Measurements from ENCODE around the gene FOXP1. TPM values are rescaled to one million over a fixed set of nuclear protein-coding genes. Genes with fewer than 3 reads are reported as not detected.
A peak's percentile ranks its signal among the peaks of the same experiment; 100 is the strongest.

The FOXP1 gene
- total RNA-seq, 1 donor from 2014 or later, result 71.3 TPM

GRCh38 chr3:71400986-71401451 is 182.5 kb downstream of the FOXP1 start:
- peaks cover 7% of the 10 kb centered on the region for H3K4me1 Mint-ChIP-seq (ENCODE audit: unreplicated experiment)
- H3K36me3 Mint-ChIP-seq (ENCODE audit: low read depth, unreplicated experiment), result no peaks in the 10 kb centered on the region
- no peak for DNase-seq (ENCODE audit: low spot score)
- TF ChIP-seq CTCF (IDR thresholded peaks at IDR 0.05; ENCODE audit: unreplicated experiment), result no peak
- no peak overlapping the region for H3K4me3 Mint-ChIP-seq (ENCODE audit: unreplicated experiment)
- H3K27me3 Mint-ChIP-seq (ENCODE audit: unreplicated experiment), result peaks cover 2% of the 10 kb centered on the region
- H3K27ac Mint-ChIP-seq (ENCODE audit: unreplicated experiment), result no peak overlapping the region
- H3K9me3 Mint-ChIP-seq (ENCODE audit: unreplicated experiment), result no peaks in the 10 kb centered on the region

GRCh38 chr3:71399478-71399877 is 184.1 kb downstream of the FOXP1 start:
- TF ChIP-seq CTCF (IDR thresholded peaks at IDR 0.05; ENCODE audit: unreplicated experiment), result no peak
- Mint-ChIP-seq H3K36me3 (ENCODE audit: low read depth, unreplicated experiment) (no peaks in the 10 kb centered on the region), H3K27me3 (ENCODE audit: unreplicated experiment) (no peaks in the 10 kb centered on the region), H3K4me3 (ENCODE audit: unreplicated experiment) (no peak overlapping the region), H3K4me1 (ENCODE audit: unreplicated experiment) (peaks cover 11% of the 10 kb centered on the region), H3K27ac (ENCODE audit: unreplicated experiment) (no peak overlapping the region), H3K9me3 (ENCODE audit: unreplicated experiment) (no peaks in the 10 kb centered on the region)
- no peak for DNase-seq (ENCODE audit: low spot score)

- no peak for DNase-seq (ENCODE audit: low spot score)
- Mint-ChIP-seq H3K4me1 (ENCODE audit: unreplicated experiment) (peaks cover 11% of the 10 kb centered on the region), H3K9me3 (ENCODE audit: unreplicated experiment) (no peaks in the 10 kb centered on the region), H3K36me3 (ENCODE audit: low read depth, unreplicated experiment) (no peaks in the 10 kb centered on the region), H3K4me3 (ENCODE audit: unreplicated experiment) (no peak overlapping the region), H3K27ac (ENCODE audit: unreplicated experiment) (no peak overlapping the region), H3K27me3 (ENCODE audit: unreplicated experiment) (no peaks in the 10 kb centered on the region)
- no peak for TF ChIP-seq CTCF (IDR thresholded peaks at IDR 0.05; ENCODE audit: unreplicated experiment)
These were observed 185.2 kb downstream of the FOXP1 start for GRCh38 chr3:71398157-71398836.

- Mint-ChIP-seq H3K4me1 (ENCODE audit: unreplicated experiment) (peaks cover 11% of the 10 kb centered on the region), H3K27me3 (ENCODE audit: unreplicated experiment) (no peaks in the 10 kb centered on the region), H3K27ac (ENCODE audit: unreplicated experiment) (no peak overlapping the region), H3K36me3 (ENCODE audit: low read depth, unreplicated experiment) (no peaks in the 10 kb centered on the region), H3K4me3 (ENCODE audit: unreplicated experiment) (no peak overlapping the region), H3K9me3 (ENCODE audit: unreplicated experiment) (no peaks in the 10 kb centered on the region)
- no peak for TF ChIP-seq CTCF (IDR thresholded peaks at IDR 0.05; ENCODE audit: unreplicated experiment)
- no peak for DNase-seq (ENCODE audit: low spot score)
These were observed 185.8 kb downstream of the FOXP1 start for GRCh38 chr3:71397726-71398125.

GRCh38 chr3:71397046-71397445 is 186.5 kb downstream of the FOXP1 start:
- Mint-ChIP-seq H3K9me3 (ENCODE audit: unreplicated experiment) (no peaks in the 10 kb centered on the region), H3K27ac (ENCODE audit: unreplicated experiment) (no peak overlapping the region), H3K4me1 (ENCODE audit: unreplicated experiment) (peaks cover 12% of the 10 kb centered on the region), H3K27me3 (ENCODE audit: unreplicated experiment) (no peaks in the 10 kb centered on the region), H3K36me3 (ENCODE audit: low read depth, unreplicated experiment) (no peaks in the 10 kb centered on the region), H3K4me3 (ENCODE audit: unreplicated experiment) (no peak overlapping the region)
- peak; percentile 58 for TF ChIP-seq CTCF (IDR thresholded peaks at IDR 0.05; ENCODE audit: unreplicated experiment)
- peak; percentile 38 for DNase-seq (ENCODE audit: low spot score)
